GM18502 (cell line): ENCODE results near the gene TRIOBP.
"Not testable (repeated sequence)": the region's sequence is repeated elsewhere in the genome, so short reads cannot be mapped to it uniquely, and the experiment has no call there.

Experiments used
- ATAC-seq: cut with Tn5 transposase; IDR thresholded peaks from one replicate; pipeline ENCODE4 v1.9.1; 2021; ENCODE audit warnings: mild to moderate bottlenecking; ENCODE audit not compliant: unreplicated experiment, poor library complexity

The TRIOBP gene, protein sequence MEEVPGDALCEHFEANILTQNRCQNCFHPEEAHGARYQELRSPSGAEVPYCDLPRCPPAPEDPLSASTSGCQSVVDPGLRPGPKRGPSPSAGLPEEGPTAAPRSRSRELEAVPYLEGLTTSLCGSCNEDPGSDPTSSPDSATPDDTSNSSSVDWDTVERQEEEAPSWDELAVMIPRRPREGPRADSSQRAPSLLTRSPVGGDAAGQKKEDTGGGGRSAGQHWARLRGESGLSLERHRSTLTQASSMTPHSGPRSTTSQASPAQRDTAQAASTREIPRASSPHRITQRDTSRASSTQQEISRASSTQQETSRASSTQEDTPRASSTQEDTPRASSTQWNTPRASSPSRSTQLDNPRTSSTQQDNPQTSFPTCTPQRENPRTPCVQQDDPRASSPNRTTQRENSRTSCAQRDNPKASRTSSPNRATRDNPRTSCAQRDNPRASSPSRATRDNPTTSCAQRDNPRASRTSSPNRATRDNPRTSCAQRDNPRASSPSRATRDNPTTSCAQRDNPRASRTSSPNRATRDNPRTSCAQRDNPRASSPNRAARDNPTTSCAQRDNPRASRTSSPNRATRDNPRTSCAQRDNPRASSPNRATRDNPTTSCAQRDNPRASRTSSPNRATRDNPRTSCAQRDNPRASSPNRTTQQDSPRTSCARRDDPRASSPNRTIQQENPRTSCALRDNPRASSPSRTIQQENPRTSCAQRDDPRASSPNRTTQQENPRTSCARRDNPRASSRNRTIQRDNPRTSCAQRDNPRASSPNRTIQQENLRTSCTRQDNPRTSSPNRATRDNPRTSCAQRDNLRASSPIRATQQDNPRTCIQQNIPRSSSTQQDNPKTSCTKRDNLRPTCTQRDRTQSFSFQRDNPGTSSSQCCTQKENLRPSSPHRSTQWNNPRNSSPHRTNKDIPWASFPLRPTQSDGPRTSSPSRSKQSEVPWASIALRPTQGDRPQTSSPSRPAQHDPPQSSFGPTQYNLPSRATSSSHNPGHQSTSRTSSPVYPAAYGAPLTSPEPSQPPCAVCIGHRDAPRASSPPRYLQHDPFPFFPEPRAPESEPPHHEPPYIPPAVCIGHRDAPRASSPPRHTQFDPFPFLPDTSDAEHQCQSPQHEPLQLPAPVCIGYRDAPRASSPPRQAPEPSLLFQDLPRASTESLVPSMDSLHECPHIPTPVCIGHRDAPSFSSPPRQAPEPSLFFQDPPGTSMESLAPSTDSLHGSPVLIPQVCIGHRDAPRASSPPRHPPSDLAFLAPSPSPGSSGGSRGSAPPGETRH (N-terminal part only)

DNA sequence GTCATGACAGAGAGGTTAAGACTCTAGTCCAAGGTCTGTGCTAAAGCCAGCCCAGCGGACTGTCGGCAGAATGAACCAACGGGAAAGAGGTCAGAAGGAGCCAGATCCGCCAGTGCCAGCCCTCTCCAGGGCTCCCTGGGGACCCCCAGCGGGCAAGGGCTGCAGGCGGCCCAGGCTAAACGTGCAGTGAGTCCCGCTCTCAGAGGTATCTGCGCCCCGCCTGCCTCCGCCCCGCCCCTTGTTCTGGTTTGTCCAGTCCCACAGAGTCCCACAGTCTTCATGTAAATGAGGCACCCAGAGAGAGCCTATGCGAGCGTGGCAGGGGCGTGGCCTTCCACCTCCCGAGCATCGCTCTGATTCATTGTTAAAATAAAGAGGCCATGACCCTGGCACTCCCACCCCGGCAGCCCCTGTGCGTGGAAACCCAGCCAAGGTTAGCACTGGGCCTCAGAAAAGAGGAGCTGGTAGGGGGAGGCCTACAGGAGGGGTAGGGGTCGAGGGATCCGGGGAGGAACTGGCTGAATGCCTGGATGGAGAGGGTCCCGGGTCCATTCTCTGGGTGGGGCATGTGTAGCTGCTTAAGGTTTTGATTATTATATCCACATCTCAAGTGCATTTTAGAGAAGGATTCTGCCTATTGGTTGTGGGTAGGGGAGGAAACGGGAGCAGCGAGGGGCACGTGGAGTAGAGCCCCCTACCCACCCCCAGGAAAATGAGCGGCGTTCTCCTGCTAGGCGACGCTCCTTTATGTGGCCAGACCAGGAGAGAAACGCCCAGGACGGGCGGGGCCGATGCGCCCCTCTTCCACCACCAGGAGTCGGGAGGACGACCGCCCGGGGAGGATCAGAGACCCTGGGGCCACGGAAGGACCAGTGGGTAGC is at the start of gene TRIOBP:
Gene TRIOBP (plus strand): TSS at position 392 of the 881 bp plus-strand sequence. CDS start 4,318 bp downstream, outside the sequence.
- ATAC-seq: no peak

GRCh38 chr22:37647317-37647716 is 49.5 kb upstream of the TRIOBP start:
- no peak for ATAC-seq

GRCh38 chr22:37647928-37648327 is 48.9 kb upstream of the TRIOBP start:
- ATAC-seq: no peak

DNA sequence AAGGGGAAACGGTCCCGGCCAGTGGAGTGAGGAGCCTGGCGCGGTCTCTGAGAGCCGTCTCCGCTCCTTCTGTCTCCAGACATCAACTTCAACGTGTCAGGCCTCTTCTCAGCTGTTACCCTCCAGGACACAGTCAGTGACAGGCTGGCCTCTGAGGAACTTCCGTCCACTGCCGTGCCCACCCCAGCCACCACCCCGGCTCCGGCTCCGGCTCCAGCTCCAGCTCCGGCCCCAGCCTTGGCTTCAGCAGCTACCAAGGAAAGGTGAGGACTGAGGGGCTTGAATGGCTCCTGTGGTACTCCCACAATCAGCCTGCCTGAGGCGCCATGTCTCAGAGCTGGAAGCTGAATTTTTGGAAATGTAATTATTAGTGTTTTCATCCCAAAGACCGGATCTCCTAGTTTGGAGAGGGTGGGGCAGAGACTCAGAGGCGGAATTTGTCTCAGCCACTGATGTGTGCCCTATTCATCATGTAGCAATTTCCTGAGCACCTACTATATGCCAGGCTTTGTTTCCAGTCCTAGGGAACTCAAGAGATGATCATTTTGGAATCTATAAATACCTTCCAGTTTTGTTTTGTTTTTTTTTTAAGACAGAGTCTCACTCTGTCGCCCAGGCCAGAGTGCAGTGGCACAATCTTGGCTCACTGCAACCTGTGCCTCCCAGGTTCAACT is 46.2 kb upstream of the TRIOBP start:
- ATAC-seq: no peak

- ATAC-seq: no peak
Observed at GRCh38 chr22:37654563-37655251, 42.1 kb upstream of the TRIOBP start.

- no peak for ATAC-seq
Observed at GRCh38 chr22:37655252-37655563, 41.6 kb upstream of the TRIOBP start.

DNA sequence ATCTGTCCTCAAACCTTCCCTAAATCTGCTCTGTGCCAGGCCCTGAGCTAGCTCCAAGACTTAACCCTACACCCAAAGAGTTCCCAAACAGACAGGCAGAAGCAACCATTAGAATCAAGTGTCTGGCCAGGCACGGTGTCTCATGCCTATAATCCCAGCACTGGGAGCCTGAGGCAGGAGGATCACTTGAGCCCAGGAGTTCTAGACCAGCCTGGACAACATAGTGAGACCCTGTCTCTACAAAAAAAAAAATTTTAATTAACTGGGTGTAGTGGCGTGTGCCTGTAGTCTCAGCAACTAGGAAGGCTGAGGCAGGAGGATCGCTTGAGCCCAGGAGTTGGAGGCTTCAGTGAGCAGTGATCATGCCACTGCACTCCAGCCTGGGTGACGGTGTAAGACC is 40.3 kb upstream of the TRIOBP start:
- ATAC-seq: not testable (repeated sequence)

GRCh38 chr22:37657590-37658132 is 39.2 kb upstream of the TRIOBP start:
- no peak for ATAC-seq

GRCh38 chr22:37658133-37659065 is 38.4 kb upstream of the TRIOBP start, which contains the start of gene PDXP:
TSS of gene PDXP (plus strand) at chr22:37658723. CDS start at chr22:37658783, 60 bp downstream.
- ATAC-seq: peak; percentile 80

DNA sequence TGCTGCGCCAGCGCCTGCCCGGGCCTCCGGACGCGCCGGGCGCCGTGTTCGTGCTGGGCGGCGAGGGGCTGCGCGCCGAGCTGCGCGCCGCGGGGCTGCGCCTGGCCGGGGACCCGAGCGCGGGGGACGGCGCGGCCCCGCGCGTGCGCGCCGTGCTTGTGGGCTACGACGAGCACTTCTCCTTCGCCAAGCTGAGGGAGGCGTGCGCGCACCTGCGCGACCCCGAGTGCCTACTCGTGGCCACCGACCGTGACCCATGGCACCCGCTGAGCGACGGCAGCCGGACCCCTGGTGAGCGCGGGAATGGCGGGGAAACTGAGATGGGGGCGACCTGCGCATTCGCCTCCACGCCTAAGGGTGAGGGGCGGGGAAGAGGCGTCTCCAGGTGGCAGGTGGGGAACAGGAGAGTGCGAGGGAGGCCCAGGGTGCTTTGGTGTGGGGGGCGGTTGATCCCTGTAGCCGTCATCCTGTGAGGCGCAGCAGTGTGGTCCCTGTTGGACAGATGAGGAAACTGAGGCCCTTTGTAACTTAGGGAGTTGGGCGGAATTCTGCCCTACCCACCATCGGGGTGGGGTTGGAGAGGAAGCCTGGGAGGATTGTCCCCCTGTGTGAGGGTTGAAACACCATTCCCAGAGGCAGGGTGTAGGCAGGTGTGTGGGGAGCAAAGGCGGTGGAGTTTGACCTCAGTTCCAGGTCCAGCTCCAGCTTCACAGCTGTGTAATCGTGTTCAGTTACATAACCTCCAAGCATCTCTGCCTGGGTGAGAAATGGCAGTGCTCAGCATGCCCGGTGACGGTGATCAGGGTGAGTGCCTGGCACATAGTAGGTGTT is 37.6 kb upstream of the TRIOBP start:
- peak; percentile 20 for ATAC-seq

- no peak for ATAC-seq
Observed at GRCh38 chr22:37659897-37660708, 36.7 kb upstream of the TRIOBP start.

GRCh38 chr22:37660709-37661045 is 36.2 kb upstream of the TRIOBP start:
- ATAC-seq: no peak

DNA sequence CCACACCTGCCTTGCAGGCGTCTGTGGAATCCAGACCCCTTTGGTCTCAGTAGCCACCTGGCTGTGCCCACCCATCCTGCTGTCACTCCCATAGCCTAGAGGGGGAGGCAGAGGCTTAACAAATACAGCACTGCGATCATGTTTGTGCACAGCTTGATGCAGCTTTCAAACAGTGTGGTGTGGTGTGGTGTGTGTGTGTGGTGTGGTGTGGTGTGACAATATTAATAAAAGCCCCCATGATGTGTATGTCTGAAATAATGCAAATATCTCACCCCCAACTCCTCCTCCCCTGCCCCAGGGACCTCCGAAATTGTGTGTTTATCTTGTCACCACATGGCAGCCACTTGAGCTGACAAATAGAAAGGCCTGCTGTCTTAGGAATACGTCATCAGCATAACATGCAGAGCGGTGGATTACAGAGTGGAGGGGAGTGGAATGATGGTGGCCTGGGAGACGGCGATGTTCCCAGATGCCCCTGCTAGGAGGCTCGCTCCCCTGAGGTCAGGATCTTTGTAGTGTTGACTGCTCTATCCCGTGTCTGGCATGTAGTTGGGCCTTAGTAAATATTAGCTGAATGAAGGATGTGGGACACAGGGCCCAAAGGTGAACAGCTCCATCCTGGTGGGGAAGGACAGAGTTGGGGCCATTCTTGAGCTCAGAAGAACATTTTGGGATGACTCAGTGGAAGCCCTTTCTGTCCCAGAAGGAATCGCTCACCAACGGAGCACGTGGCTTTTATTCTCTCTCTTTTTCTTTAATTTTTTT is 35.5 kb upstream of the TRIOBP start:
- ATAC-seq: no peak

- ATAC-seq: no peak
Observed at GRCh38 chr22:37662039-37662438, 34.8 kb upstream of the TRIOBP start.
